ENCODE data around the gene PIK3C2B. TPM values are rescaled to one million over a fixed set of nuclear protein-coding genes. Genes with fewer than 3 reads are reported as not detected.

The PIK3C2B gene, protein sequence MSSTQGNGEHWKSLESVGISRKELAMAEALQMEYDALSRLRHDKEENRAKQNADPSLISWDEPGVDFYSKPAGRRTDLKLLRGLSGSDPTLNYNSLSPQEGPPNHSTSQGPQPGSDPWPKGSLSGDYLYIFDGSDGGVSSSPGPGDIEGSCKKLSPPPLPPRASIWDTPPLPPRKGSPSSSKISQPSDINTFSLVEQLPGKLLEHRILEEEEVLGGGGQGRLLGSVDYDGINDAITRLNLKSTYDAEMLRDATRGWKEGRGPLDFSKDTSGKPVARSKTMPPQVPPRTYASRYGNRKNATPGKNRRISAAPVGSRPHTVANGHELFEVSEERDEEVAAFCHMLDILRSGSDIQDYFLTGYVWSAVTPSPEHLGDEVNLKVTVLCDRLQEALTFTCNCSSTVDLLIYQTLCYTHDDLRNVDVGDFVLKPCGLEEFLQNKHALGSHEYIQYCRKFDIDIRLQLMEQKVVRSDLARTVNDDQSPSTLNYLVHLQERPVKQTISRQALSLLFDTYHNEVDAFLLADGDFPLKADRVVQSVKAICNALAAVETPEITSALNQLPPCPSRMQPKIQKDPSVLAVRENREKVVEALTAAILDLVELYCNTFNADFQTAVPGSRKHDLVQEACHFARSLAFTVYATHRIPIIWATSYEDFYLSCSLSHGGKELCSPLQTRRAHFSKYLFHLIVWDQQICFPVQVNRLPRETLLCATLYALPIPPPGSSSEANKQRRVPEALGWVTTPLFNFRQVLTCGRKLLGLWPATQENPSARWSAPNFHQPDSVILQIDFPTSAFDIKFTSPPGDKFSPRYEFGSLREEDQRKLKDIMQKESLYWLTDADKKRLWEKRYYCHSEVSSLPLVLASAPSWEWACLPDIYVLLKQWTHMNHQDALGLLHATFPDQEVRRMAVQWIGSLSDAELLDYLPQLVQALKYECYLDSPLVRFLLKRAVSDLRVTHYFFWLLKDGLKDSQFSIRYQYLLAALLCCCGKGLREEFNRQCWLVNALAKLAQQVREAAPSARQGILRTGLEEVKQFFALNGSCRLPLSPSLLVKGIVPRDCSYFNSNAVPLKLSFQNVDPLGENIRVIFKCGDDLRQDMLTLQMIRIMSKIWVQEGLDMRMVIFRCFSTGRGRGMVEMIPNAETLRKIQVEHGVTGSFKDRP (N-terminal part only)
- 127 and 151 TPM in 2 replicates for total RNA-seq

DNA sequence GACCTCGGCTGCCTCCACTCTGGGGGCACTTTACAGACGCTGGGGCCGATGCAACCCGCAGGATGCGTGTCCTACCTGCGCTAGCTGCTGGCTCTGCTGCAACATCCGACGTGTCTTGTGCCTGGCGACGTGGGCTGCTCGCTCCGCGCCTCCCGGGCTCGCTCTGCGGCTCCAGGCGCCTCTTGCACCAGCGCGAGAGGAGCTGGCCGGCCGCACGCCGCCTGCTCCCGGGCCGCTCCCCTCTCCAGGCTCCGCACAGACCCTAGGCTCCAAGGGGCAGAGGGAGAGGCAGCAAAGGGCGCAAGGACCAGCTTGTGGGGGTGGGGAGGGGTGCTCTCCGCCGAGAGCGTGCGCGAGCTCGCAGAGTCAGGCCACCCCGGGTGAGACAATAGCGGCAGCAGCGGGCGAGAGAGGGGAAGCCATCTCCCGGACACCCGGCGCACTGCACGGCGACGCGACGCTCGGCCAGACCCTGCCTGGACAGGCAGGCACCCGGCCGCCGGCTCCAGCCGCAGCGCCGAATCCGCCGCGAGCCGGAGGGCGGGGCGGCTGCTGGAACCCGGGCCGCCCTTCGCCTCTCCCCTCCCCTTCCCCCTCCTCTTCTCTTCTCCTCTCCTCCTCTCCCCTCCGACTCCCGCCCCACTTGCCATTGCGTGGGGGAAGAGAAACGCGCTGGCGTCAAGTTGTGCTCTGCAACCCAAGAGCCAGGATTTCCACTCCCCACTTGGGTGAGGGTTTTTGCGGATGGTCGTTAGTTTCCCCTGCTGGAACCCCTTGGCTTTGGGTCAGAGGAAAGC lies at the start of gene PIK3C2B:
Gene PIK3C2B, minus strand, starts transcription at position 525 of the 797 bp plus-strand sequence. CDS start 25,003 bp downstream, outside the sequence.
- Mint-ChIP-seq H3K27me3 (no peaks in the 10 kb centered on the region), H3K9me3 (no peaks in the 10 kb centered on the region), H3K4me1 (peaks cover 80% of the 10 kb centered on the region), H3K36me3 (ENCODE audit: low read depth) (peaks cover 24% of the 10 kb centered on the region), H3K27ac (peak within 1 kb of the TSS; percentile 97), H3K4me3 (peak within 1 kb of the TSS; percentile 97)
- ATAC-seq (ENCODE audit: low read depth) (peak; percentile 75), DNase-seq (peak; percentile 71)
- POLR2A ChIA-PET: interaction anchor here (0.7 to 10.0 kb wide), 17 partner anchors 8 to 83 kb away, joined by 3 to 413 read pairs (median 14); partner anchors contain the start of genes MDM4 and PPP1R15B
- TF ChIP-seq, protein P1, sequence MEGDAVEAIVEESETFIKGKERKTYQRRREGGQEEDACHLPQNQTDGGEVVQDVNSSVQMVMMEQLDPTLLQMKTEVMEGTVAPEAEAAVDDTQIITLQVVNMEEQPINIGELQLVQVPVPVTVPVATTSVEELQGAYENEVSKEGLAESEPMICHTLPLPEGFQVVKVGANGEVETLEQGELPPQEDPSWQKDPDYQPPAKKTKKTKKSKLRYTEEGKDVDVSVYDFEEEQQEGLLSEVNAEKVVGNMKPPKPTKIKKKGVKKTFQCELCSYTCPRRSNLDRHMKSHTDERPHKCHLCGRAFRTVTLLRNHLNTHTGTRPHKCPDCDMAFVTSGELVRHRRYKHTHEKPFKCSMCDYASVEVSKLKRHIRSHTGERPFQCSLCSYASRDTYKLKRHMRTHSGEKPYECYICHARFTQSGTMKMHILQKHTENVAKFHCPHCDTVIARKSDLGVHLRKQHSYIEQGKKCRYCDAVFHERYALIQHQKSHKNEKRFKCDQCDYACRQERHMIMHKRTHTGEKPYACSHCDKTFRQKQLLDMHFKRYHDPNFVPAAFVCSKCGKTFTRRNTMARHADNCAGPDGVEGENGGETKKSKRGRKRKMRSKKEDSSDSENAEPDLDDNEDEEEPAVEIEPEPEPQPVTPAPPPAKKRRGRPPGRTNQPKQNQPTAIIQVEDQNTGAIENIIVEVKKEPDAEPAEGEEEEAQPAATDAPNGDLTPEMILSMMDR (IDR thresholded peaks at IDR 0.05): no peak
- CTCF ChIA-PET: interaction anchor here (0.7 to 19.8 kb wide), 10 partner anchors 9 to 96 kb away, joined by 3 to 1006 read pairs (median 6); no protein-coding TSS in a partner anchor
- intact Hi-C loops (cut with micrococcal nuclease): loop anchor here (1.0 kb wide), 5 partner anchors 13 to 46 kb away; no protein-coding TSS in a partner anchor

DNA sequence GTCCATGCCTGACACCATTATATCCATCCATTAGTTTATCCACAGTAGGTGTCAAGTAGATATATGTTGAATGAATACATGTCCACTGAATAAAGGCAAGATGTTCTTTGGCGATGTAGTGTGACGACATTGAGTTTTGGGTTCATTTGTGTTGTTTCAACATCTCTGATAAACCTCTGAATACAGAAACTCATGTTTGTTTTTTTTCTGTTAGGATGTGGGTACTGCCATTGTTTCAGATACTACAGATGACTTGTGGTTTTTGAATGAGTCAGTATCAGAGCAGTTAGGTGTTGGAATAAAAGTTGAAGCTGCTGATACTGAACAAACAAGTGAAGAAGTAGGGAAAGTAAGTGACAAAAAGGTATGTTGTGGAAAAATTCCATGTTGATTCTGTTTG lies 49.7 kb upstream of the PIK3C2B start:
- Mint-ChIP-seq H3K27me3 (no peaks in the 10 kb centered on the region), H3K4me1 (peaks cover 21% of the 10 kb centered on the region), H3K27ac (no peak overlapping the region), H3K4me3 (no peak overlapping the region), H3K9me3 (no peaks in the 10 kb centered on the region), H3K36me3 (ENCODE audit: low read depth) (peaks cover 92% of the 10 kb centered on the region)
- DNase-seq (no peak), ATAC-seq (ENCODE audit: low read depth) (no peak)
- TF ChIP-seq, protein P1 (IDR thresholded peaks at IDR 0.05): no peak
- ChIA-PET POLR2A (interaction anchor here (1.0 kb wide), 1 partner anchor 42 kb away, joined by 3 read pairs; no protein-coding TSS in a partner anchor), CTCF (interaction anchor here (1.0 to 1.3 kb wide), 2 partner anchors 22 to 263 kb away, joined by 3 read pairs; no protein-coding TSS in a partner anchor)
- intact Hi-C loops (cut with micrococcal nuclease): no loop called here

DNA sequence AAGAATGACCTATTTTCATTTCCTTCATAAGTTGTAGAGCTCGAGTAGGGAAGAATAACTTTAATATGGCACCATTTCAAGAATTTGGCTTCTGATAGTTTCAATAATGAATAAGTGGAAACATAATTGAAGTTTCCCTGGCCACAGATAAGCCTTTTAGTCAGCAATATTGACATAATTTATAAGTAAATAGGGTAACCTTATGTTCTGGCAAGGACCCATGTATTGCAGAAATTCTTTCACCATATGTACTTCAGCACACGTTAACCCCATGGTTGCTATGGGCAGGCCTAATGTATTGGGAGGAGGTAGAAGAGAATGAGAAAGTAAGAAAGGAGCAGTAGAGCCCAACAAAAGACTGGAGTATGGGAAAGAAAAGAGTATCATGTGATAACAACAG lies 47.0 kb upstream of the PIK3C2B start:
- Mint-ChIP-seq H3K27ac (no peak overlapping the region), H3K4me3 (no peak overlapping the region), H3K27me3 (no peaks in the 10 kb centered on the region), H3K9me3 (no peaks in the 10 kb centered on the region), H3K36me3 (ENCODE audit: low read depth) (peaks cover 90% of the 10 kb centered on the region), H3K4me1 (peaks cover 24% of the 10 kb centered on the region)
- CTCF ChIA-PET: no interaction called here
- intact Hi-C loops (cut with micrococcal nuclease): no loop called here
- POLR2A ChIA-PET: interaction anchor here (0.9 kb wide), 1 partner anchor 26 kb away, joined by 5 read pairs; the partner anchor contains the start of gene MDM4
- no peak for ATAC-seq (ENCODE audit: low read depth)
- TF ChIP-seq, protein P1 (IDR thresholded peaks at IDR 0.05): no peak
- DNase-seq: no peak

DNA sequence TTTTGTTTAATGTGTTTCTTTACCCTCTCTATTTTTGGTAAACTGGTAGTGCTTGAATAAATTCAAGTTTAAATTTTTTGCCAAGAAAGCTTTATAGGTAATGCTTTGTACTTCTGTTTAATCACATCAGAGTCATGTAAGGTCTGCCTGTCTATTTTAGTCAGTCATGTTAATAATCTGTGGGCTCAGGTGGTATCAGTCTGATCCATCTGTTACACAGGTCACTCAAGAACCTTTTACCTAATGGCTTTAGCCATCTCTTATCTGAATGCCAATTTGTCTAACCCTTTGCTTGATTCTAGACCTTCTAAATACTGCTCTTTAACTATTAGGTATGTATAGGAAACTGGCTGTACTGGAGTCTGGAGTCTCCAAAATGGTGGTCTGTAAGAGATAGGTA lies 38.2 kb upstream of the PIK3C2B start:
- Mint-ChIP-seq H3K4me3 (no peak overlapping the region), H3K36me3 (ENCODE audit: low read depth) (peaks cover 81% of the 10 kb centered on the region), H3K27ac (no peak overlapping the region), H3K9me3 (no peaks in the 10 kb centered on the region), H3K27me3 (no peaks in the 10 kb centered on the region), H3K4me1 (peaks cover 28% of the 10 kb centered on the region)
- TF ChIP-seq, protein P1 (IDR thresholded peaks at IDR 0.05): no peak
- no peak for ATAC-seq (ENCODE audit: low read depth)
- no peak for DNase-seq
- intact Hi-C loops (cut with micrococcal nuclease): no loop called here
- POLR2A ChIA-PET: interaction anchor here (0.8 kb wide), 1 partner anchor 26 kb away, joined by 3 read pairs; no protein-coding TSS in a partner anchor
- CTCF ChIA-PET: no interaction called here

All from activated B cell treated with CpG ODN at 0.5 μM for 24 hours (primary cell).